GM11168 (cell line): ENCODE measurements around the gene ANKRD6.

ENCODE experiments used
- in situ Hi-C: fragments of 300-500 bp; cut with MboI; formaldehyde crosslinking; loops from one replicate; pipeline ENCODE4 v1.12.0; 2022; ENCODE audit warnings: low sequenced_read_pairs; ENCODE audit not compliant: unreplicated experiment

ANKRD6 gene

DNA sequence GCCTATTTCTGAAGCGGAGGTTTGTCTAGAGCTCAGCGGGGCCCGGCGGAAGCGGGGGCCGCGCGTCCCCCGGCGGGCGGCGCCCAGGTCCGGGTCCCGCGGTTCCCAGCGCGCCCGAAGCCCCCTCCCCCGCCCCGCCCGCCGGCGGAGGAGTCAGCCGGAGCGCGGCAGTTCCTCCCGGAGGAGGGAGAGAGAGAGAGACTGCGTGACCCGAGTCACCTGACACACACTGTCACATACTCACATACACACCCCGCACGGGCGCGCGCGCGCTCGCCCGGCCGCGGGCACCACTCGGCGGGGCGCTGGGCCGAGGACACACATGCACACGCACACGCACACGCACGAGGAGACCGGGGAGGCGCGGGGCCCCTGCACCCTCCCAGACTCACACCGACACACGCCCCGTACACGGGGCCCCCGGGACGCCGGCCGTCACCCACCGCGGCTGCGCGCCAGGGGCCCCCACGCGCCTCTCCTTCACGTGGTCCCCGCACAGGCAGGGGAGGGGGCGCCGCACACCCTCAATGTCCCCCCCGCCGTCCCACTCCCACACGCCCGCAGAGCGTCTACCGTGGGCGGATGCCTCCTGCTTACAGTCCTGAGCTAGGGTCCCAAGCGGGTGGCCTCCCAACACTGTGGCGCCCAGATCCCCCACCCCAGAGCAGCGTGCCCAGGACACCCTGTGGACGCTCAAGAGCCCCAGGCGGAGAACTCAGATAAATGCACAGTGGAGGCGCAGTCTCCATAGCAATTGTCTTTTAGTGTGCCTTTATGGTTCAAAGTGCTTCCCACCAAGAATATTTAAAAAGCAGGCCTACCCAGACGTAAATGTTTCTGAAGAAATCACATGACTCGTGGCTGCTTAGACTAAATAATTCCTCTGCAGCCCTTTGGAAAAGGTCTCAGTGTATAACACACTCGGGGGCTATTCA is 20.6 kb upstream of the ANKRD6 start, which contains the start of gene RRAGD:
TSS of gene RRAGD (minus strand) at position 203 of the 935 bp plus-strand sequence. CDS start 280 bp downstream, outside the sequence.
- in situ Hi-C loops, result no loop called here

DNA sequence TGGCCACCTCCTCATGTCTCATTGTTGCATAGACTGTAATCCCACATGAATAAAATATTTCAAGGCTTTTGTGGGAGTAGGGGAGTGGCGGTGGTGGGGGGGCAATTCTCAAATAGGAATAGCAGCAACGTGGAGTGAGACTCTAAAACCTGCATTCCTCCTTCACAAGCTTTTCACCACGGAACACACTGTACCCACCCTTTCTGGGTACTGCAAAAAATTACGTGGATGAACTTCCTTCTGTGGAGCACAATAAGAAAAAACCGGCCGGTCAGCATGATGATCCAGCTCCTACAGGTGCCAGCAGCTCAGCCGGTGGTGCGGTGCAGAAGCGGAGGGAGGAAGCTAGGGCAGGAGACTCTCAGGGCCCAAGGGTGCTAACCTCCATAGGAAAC is 19.9 kb upstream of the ANKRD6 start:
- in situ Hi-C loops, result no loop called here

GRCh38 chr6:89414215-89414614 is 18.7 kb upstream of the ANKRD6 start:
- in situ Hi-C loops, result no loop called here

DNA sequence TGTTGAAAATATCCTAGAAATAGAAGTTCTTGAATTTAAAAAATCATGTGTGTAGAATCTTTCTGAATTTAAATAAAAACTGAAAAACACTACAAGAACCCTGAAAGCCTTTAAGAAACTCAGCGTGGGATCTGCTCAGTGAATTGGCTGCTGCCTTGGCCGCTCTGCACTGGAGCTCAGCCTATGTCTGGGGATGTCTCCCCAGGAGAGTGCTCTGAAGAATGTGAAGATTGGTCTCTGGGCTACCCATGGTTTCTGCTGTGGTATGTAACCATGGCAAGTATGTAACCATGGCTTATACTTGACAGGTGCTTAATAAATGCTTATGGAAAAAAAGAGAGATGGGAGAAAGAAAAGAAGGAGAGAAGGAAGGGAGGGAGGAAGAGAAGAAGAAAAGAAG is 17.8 kb upstream of the ANKRD6 start:
- in situ Hi-C loops, result no loop called here

GRCh38 chr6:89416796-89417195 is 16.2 kb upstream of the ANKRD6 start:
- in situ Hi-C loops, result no loop called here

- in situ Hi-C loops, result no loop called here
Observed at GRCh38 chr6:89430201-89430962, 2.6 kb upstream of the ANKRD6 start.

- in situ Hi-C loops, result no loop called here
Observed at GRCh38 chr6:89433252-89434149, 549 bp downstream of the ANKRD6 start.

- in situ Hi-C loops, result no loop called here
Observed at GRCh38 chr6:89434150-89434499, 1.2 kb downstream of the ANKRD6 start.

GRCh38 chr6:89434954-89435353 is 2.0 kb downstream of the ANKRD6 start:
- in situ Hi-C loops, result loop anchor here (5.0 kb wide), 1 partner anchor 172 kb away; no protein-coding TSS in a partner anchor

- in situ Hi-C loops, result loop anchor here (5.0 kb wide), 1 partner anchor 171 kb away; no protein-coding TSS in a partner anchor
Observed at GRCh38 chr6:89436226-89436625, 3.3 kb downstream of the ANKRD6 start.

- in situ Hi-C loops, result loop anchor here (5.0 kb wide), 1 partner anchor 169 kb away; no protein-coding TSS in a partner anchor
Observed at GRCh38 chr6:89438248-89438647, 5.3 kb downstream of the ANKRD6 start.

GRCh38 chr6:89439014-89439413 is 6.1 kb downstream of the ANKRD6 start:
- in situ Hi-C loops, result loop anchor here (5.0 kb wide), 1 partner anchor 168 kb away; no protein-coding TSS in a partner anchor

GRCh38 chr6:89440200-89440599 is 7.2 kb downstream of the ANKRD6 start:
- in situ Hi-C loops, result no loop called here

GRCh38 chr6:89443658-89444057 is 10.7 kb downstream of the ANKRD6 start:
- in situ Hi-C loops, result no loop called here

- in situ Hi-C loops, result no loop called here
Observed at GRCh38 chr6:89449193-89449592, 16.2 kb downstream of the ANKRD6 start.

GRCh38 chr6:89452281-89452680 is 19.3 kb downstream of the ANKRD6 start:
- in situ Hi-C loops, result no loop called here

- in situ Hi-C loops, result no loop called here
Observed at GRCh38 chr6:89454300-89454699, 21.3 kb downstream of the ANKRD6 start.

- in situ Hi-C loops, result no loop called here
Observed at GRCh38 chr6:89458704-89459103, 25.8 kb downstream of the ANKRD6 start.

GRCh38 chr6:89459501-89459900 is 26.5 kb downstream of the ANKRD6 start:
- in situ Hi-C loops, result no loop called here

- in situ Hi-C loops, result no loop called here
Observed at GRCh38 chr6:89460713-89461112, 27.8 kb downstream of the ANKRD6 start.
